Astrocyte of the cerebellum (primary cell): ENCODE data around the gene FOXP1.
A peak's percentile ranks its signal among the peaks of the same experiment; 100 is the strongest.

Experiments used
- DNase-seq: peaks from one replicate; pipeline ENCODE4 v3.0.0-alpha.2; 2011; ENCODE audit warnings: low read depth
- H3K4me3 ChIP-seq: 2 replicates; pipeline ENCODE4 v1.5.1; 2011; ENCODE audit warnings: mild to moderate bottlenecking, low read depth, low read length, moderate library complexity
- CTCF ChIP-seq: IDR thresholded peaks from 2 replicates; pipeline ENCODE4 v1.5.1; 2012; ENCODE audit warnings: low read length, low read depth, moderate library complexity, mild to moderate bottlenecking; ENCODE audit errors: missing control alignments
- in situ Hi-C: cut with HindIII; loops from 2 replicates; pipeline ENCODE4 v1.10.0; 2017; ENCODE audit warnings: low sequenced_read_pairs

FOXP1 gene

GRCh38 chr3:71067977-71068654 lies 515.4 kb downstream of the FOXP1 start:
- no peak overlapping the region for H3K4me3 ChIP-seq
- in situ Hi-C loops, result no loop called here
- TF ChIP-seq CTCF, result no peak
- DNase-seq, result no peak

- in situ Hi-C loops, result no loop called here
- no peak for DNase-seq
- no peak for TF ChIP-seq CTCF
- H3K4me3 ChIP-seq, result no peak overlapping the region
Measured at GRCh38 chr3:71066849-71067261, 516.7 kb downstream of the FOXP1 start.

- no peak overlapping the region for H3K4me3 ChIP-seq
- TF ChIP-seq CTCF, result no peak
- in situ Hi-C loops, result no loop called here
- no peak for DNase-seq
Measured at GRCh38 chr3:71066356-71066755, 517.2 kb downstream of the FOXP1 start.

- in situ Hi-C loops, result no loop called here
- no peak for TF ChIP-seq CTCF
- no peak for DNase-seq
- peak overlapping the region; percentile 59 for H3K4me3 ChIP-seq
Measured at GRCh38 chr3:71065764-71066013, 517.8 kb downstream of the FOXP1 start.

- peak overlapping the region; percentile 59 for H3K4me3 ChIP-seq
- in situ Hi-C loops, result no loop called here
- no peak for DNase-seq
- no peak for TF ChIP-seq CTCF
Measured at GRCh38 chr3:71064956-71065763, 518.4 kb downstream of the FOXP1 start.

GRCh38 chr3:71064291-71064955 lies 519.1 kb downstream of the FOXP1 start:
- DNase-seq, result no peak
- in situ Hi-C loops, result no loop called here
- H3K4me3 ChIP-seq, result peak overlapping the region; percentile 59

More at GRCh38 chr3:71064291-71064955, 519.1 kb downstream of the FOXP1 start:
- TF ChIP-seq CTCF, result no peak
